Liver (tissue), 9 donors: ENCODE results near the gene HMGA1. TPM values are rescaled to one million over a fixed set of nuclear protein-coding genes. Genes with fewer than 3 reads are reported as not detected.

Experiments
- DNase-seq: peaks from one replicate; pipeline ENCODE4 v3.0.0-alpha.2; 2017; ENCODE audit warnings: low spot score
- H3K27ac ChIP-seq, 2 donors: one replicate each; pipeline ENCODE4 v1.7.0; 2013; ENCODE audit warnings: inconsistent platforms in 2 of 2, low read length in 2 of 2, control low read depth in 1 of 2, low read depth in 1 of 2, mild to moderate bottlenecking in 1 of 2
- H3K27me3 ChIP-seq, 4 donors: one replicate each; pipeline versions ENCODE4 v1.6.1 to v1.7.0; 2013; ENCODE audit warnings: low read length in 3 of 4, inconsistent platforms in 1 of 4, mild to moderate bottlenecking in 1 of 4, moderate library complexity in 1 of 4; ENCODE audit not compliant: control insufficient read depth in 4 of 4, insufficient read depth in 4 of 4
- H3K36me3 ChIP-seq, 4 donors: one replicate each; pipeline versions ENCODE4 v1.6.1 to v1.7.0; 2013; ENCODE audit warnings: low read length in 3 of 4, mild to moderate bottlenecking in 3 of 4, low read depth in 1 of 4, moderate library complexity in 1 of 4; ENCODE audit not compliant: control insufficient read depth in 4 of 4, insufficient read depth in 3 of 4
- H3K4me1 ChIP-seq, 4 donors: one replicate each; pipeline versions ENCODE4 v1.6.1 to v1.7.0; 2013; ENCODE audit warnings: low read length in 3 of 4, mild to moderate bottlenecking in 3 of 4, moderate library complexity in 1 of 4; ENCODE audit not compliant: control insufficient read depth in 4 of 4, insufficient read depth in 4 of 4
- H3K4me3 ChIP-seq, 3 donors: one replicate each; pipeline versions ENCODE4 v1.6.1 to v1.7.0; 2013; ENCODE audit warnings: low read length in 3 of 3, control low read depth in 1 of 3, low read depth in 1 of 3, mild to moderate bottlenecking in 1 of 3
- H3K9ac ChIP-seq, 2 donors: one replicate each; pipeline ENCODE4 v1.7.0; 2013; ENCODE audit warnings: low read length in 2 of 2, mild to moderate bottlenecking in 2 of 2, moderate library complexity in 2 of 2, control low read depth in 1 of 2, low read depth in 1 of 2
- H3K9me3 ChIP-seq, 4 donors: one replicate each; pipeline versions ENCODE4 v1.6.1 to v1.7.0; 2013; ENCODE audit warnings: low read length in 3 of 4; ENCODE audit not compliant: control insufficient read depth in 4 of 4
- ATF3 ChIP-seq: IDR thresholded peaks from 2 replicates; pipeline ENCODE4 v1.6.1; 2016; ENCODE audit warnings: antibody characterized with exemption
- CTCF ChIP-seq: fragments of 150-350 bp; IDR thresholded peaks from 2 replicates; pipeline ENCODE4 v1.5.1; 2017; ENCODE audit warnings: improper control_type of control experiment, low read depth, low read length; ENCODE audit not compliant: missing input control
- EGR1 ChIP-seq, 2 donors: IDR thresholded peaks; 2 replicates each; pipeline ENCODE4 v1.6.1; 2016 to 2018; ENCODE audit warnings: antibody characterized with exemption in 2 of 2, low read depth in 2 of 2
- FOXA1 ChIP-seq: IDR thresholded peaks from 2 replicates; pipeline ENCODE4 v1.6.1; 2016; ENCODE audit warnings: antibody characterized with exemption
- FOXA2 ChIP-seq: IDR thresholded peaks from 2 replicates; pipeline ENCODE4 v1.6.1; 2016; ENCODE audit warnings: antibody characterized with exemption
- GABPA ChIP-seq, 2 donors: IDR thresholded peaks in 1 of 2; conservative IDR thresholded peaks in 1 of 2; 2 replicates each; pipeline ENCODE4 v1.6.1; 2016; ENCODE audit warnings: antibody characterized with exemption in 2 of 2, mild to moderate bottlenecking in 1 of 2, moderate library complexity in 1 of 2
- HNF4A ChIP-seq, 2 donors: conservative IDR thresholded peaks; 2 replicates each; pipeline ENCODE4 v1.6.1; 2016; ENCODE audit warnings: antibody characterized with exemption in 2 of 2, mild to moderate bottlenecking in 2 of 2
- HNF4G ChIP-seq: IDR thresholded peaks from 2 replicates; pipeline ENCODE4 v1.6.1; 2016; ENCODE audit warnings: antibody characterized with exemption
- JUND ChIP-seq, 2 donors: IDR thresholded peaks; 2 replicates each; pipeline ENCODE4 v1.6.1; 2016; ENCODE audit warnings: antibody characterized with exemption in 2 of 2
- MAX ChIP-seq: IDR thresholded peaks from 2 replicates; pipeline ENCODE4 v1.6.1; 2016; ENCODE audit warnings: antibody characterized with exemption
- NR2F2 ChIP-seq: IDR thresholded peaks from 2 replicates; pipeline ENCODE4 v1.6.1; 2016; ENCODE audit warnings: antibody characterized with exemption
- RAD21 ChIP-seq, 2 donors: IDR thresholded peaks; 2 replicates each; pipeline ENCODE4 v1.6.1; 2016; ENCODE audit warnings: antibody characterized with exemption in 2 of 2, mild to moderate bottlenecking in 2 of 2
- REST ChIP-seq: IDR thresholded peaks from 2 replicates; pipeline ENCODE4 v1.6.1; 2016; ENCODE audit warnings: antibody characterized with exemption, mild to moderate bottlenecking
- RXRA ChIP-seq, 2 donors: IDR thresholded peaks; 2 replicates each; pipeline ENCODE4 v1.6.1; 2017 to 2018; ENCODE audit warnings: antibody characterized with exemption in 2 of 2, mild to moderate bottlenecking in 1 of 2
- SP1 ChIP-seq: IDR thresholded peaks from 2 replicates; pipeline ENCODE4 v1.6.1; 2018; ENCODE audit warnings: antibody characterized with exemption, mild to moderate bottlenecking
- TAF1 ChIP-seq: conservative IDR thresholded peaks from 2 replicates; pipeline ENCODE4 v1.6.1; 2016; ENCODE audit warnings: antibody characterized with exemption, mild to moderate bottlenecking
- YY1 ChIP-seq: IDR thresholded peaks from 2 replicates; pipeline ENCODE4 v1.6.1; 2016; ENCODE audit warnings: antibody characterized with exemption, mild to moderate bottlenecking
- WGBS: extraction: QIAGEN DNeasy Blood & Tissue Kit; methylation state at CpG from one replicate; pipeline ENCODE4 v1.1.7; 2013; 5-methylcytosine and 5-hydroxymethylcytosine counted together
- polyA plus RNA-seq, 2 donors: library from polyadenylated mRNA; stranded (reverse) in 1 of 2; unstranded in 1 of 2; fragments of 200-250 nt in 1 of 2; fragments of >200 nt in 1 of 2; fragmentation: Nextera tagmentation in 1 of 2; extraction: Ambion mirVana in 1 of 2; gene quantifications; one replicate each; pipeline versions ENCODE4 v1.2.1 to v1.2.3, GENCODE V29; 2013 to 2015
- total RNA-seq, 2 donors: library from RNA; depleted of rRNA; stranded (reverse); fragments of >200 nt; gene quantifications; one replicate each; pipeline ENCODE4 v1.2.3, GENCODE V29; 2014
- donor health status: healthy.
- donor health status: healthy.
- donor health status: healthy.
- donor health status: healthy.
- donor health status: healthy.

Gene HMGA1
- total and polyA plus RNA-seq, 4 donors: 4.2 to 118 (median 8.5) TPM

- no peak overlapping the region for H3K4me3 ChIP-seq
- H3K36me3 ChIP-seq: no peaks in the 10 kb centered on the region
- peaks cover 0 to 5% (median 2%) of the 10 kb centered on the region in 4 donors for H3K4me1 ChIP-seq
- 96% methylated on average over 8 of the region's 8 CpGs for WGBS
- no peak overlapping the region for H3K27ac ChIP-seq
- H3K9me3 ChIP-seq: no peaks in the 10 kb centered on the region
- H3K27me3 ChIP-seq: no peaks in the 10 kb centered on the region
- TF ChIP-seq EGR1 (IDR thresholded peaks at IDR 0.05; ENCODE audit: low read depth in 2 of 2) (no peak), FOXA1 (no peak), YY1 (no peak), ATF3 (no peak), RAD21 (IDR thresholded peaks at IDR 0.05) (no peak)
- H3K9ac ChIP-seq: no peak overlapping the region
- no peak for DNase-seq
Observed at GRCh38 chr6:34229877-34230276, 6.8 kb upstream of the HMGA1 start.

- H3K27ac ChIP-seq: no peak overlapping the region
- H3K36me3 ChIP-seq: no peaks in the 10 kb centered on the region
- no peak for DNase-seq
- no peak overlapping the region for H3K4me3 ChIP-seq
- H3K4me1 ChIP-seq: peaks cover 0 to 1% (median under 1%) of the 10 kb centered on the region in 4 donors
- no peak overlapping the region for H3K9ac ChIP-seq
- H3K27me3 ChIP-seq: no peaks in the 10 kb centered on the region
- no peaks in the 10 kb centered on the region for H3K9me3 ChIP-seq
- TF ChIP-seq NR2F2 (no peak), REST (no peak), YY1 (no peak), ATF3 (no peak), GABPA (IDR thresholded peaks at IDR 0.05 in 1 of 2, conservative IDR thresholded peaks at IDR 0.05 in 1 of 2) (no peak), EGR1 (IDR thresholded peaks at IDR 0.05; ENCODE audit: low read depth in 2 of 2) (no peak), RAD21 (IDR thresholded peaks at IDR 0.05) (no peak), FOXA2 (no peak), HNF4G (no peak), CTCF (no peak), TAF1 (no peak), FOXA1 (no peak), JUND (IDR thresholded peaks at IDR 0.05) (no peak), SP1 (no peak), MAX (no peak), HNF4A (conservative IDR thresholded peaks at IDR 0.05) (no peak), RXRA (IDR thresholded peaks at IDR 0.05) (no peak)
- WGBS: 89% methylated on average over 5 of the region's 5 CpGs
Observed at GRCh38 chr6:34230653-34231371, 5.9 kb upstream of the HMGA1 start.
